ENCODE results near the gene SCG5.

Gene SCG5

DNA sequence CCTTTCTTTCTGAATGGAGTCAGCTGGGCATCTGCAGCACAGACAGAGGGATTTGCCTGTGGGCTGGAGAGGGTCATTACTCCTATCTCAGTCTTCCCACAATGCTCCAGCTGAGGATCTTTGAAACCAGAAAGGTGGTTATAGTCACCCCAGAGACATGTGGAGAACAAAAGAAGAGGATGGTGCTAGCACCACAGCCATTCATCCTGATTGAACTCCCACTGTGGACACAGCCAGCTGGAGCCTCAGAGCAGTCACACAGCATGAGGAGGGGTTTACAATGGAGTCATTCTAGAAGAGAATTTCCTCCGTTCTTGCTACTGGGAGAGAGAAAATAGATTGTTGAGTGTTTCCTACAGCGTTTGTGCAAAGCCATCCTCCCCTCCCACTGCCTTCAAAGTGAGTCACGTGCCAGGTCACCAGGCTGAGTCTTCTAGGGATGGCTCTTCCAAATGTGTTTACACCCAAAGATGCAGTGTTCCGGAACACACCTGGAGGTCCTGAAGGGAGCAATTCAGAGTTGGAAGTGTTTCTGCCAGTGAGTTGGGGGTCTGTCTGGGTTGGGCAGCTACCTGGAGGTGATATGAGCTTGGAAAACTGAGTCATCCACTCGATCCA, 57.4 kb downstream of the SCG5 start:
- no peak overlapping the region for H3K4me3 Mint-ChIP-seq
- H3K36me3 Mint-ChIP-seq = no peaks in the 10 kb centered on the region
- no peak overlapping the region for H3K27ac Mint-ChIP-seq
- no peak for DNase-seq (ENCODE audit: low spot score in 2 of 2)
- ATAC-seq = no peak
- H3K4me1 Mint-ChIP-seq = no peaks in the 10 kb centered on the region
- no peaks in the 10 kb centered on the region for H3K9me3 Mint-ChIP-seq

DNA sequence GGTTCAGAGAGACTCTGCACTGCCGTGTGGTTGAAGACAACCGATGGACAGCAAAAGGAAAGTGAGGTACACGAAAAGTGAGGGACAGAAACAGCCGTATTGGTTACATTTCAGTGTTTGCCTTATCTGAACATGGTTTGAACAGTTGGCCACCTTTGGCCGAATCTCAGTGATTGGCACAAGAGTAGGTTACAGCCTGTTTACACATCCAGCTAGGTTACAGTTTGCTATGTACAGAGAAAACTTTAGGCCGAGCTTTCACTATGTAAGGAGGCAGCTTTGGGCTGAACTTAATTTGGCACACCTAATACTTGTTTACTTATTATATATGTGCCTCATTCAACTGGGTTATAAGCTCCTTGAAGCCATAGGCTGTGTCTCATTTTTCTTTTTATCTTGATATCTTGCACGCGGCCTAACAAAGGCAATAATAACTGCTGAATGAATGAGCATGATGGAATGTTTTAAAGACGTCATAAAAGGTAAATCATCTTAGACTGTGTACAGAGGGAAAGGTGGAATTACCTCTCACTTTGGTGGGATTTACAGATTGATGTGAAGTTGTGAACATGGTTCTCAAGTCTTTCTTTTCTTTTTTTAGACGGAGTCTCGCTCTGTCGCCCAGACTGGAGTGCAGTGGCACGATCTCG, 59.1 kb downstream of the SCG5 start:
- no peak for DNase-seq (ENCODE audit: low spot score in 2 of 2)
- no peak for ATAC-seq
- Mint-ChIP-seq H3K36me3 (no peaks in the 10 kb centered on the region), H3K27ac (no peak overlapping the region), H3K4me1 (no peaks in the 10 kb centered on the region), H3K9me3 (no peaks in the 10 kb centered on the region), H3K4me3 (no peak overlapping the region)

GRCh38 chr15:32701863-32702262, 60.4 kb downstream of the SCG5 start:
- no peaks in the 10 kb centered on the region for H3K4me1 Mint-ChIP-seq
- DNase-seq (ENCODE audit: low spot score in 2 of 2) (no peak), ATAC-seq (no peak)
- no peaks in the 10 kb centered on the region for H3K36me3 Mint-ChIP-seq
- H3K27ac Mint-ChIP-seq = no peak overlapping the region
- H3K9me3 Mint-ChIP-seq = no peaks in the 10 kb centered on the region
- no peak overlapping the region for H3K4me3 Mint-ChIP-seq

DNA sequence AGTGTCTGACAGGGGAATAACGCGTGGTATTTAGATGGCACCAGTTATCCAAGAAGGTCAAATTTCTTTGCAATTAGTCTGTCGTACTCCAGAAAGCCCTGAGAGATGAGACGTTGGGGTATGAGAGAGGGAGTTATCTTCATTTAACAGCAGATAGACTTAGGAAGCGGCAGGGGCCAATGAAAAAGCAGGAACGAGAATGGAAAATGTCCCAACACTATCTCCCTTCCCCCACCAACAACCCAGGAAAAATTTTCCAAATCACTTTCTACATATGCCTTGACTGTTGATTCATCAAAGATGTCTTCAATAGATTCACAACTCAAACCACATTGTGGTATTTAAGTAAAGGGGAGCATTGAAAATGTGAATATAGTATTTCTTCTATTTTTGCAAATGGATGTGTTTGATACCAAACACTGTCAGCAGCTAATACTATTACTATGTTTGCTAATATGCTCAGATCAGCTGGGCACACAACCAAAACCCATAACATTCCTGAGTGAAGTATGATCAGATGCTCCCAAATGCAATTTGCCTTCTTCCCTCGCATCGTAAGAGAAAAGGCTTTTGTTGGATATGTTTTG, 63.0 kb downstream of the SCG5 start:
- DNase-seq (ENCODE audit: low spot score in 2 of 2) = no peak
- H3K36me3 Mint-ChIP-seq = no peaks in the 10 kb centered on the region
- H3K4me1 Mint-ChIP-seq = no peaks in the 10 kb centered on the region
- H3K9me3 Mint-ChIP-seq = no peaks in the 10 kb centered on the region
- no peak overlapping the region for H3K4me3 Mint-ChIP-seq
- no peak for ATAC-seq
- H3K27ac Mint-ChIP-seq = no peak overlapping the region

DNA sequence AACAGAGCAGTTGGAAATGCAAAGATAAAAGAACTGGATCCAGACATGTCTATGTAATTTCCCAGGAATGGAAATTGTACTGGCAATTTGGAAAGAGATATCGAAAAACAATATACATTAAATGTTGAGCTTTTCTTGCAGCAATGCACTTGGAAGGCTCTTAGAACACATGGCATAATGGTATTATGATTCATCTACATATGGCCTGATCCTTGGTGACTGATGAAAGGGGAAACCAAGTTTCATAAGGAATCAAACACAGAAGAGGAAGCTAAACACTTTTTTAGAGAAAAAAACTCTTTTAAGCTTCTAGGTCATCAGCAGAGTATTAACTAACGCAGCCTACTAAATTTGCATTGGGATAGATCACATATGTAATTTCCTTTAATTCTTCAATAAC, 63.9 kb downstream of the SCG5 start:
- H3K4me3 Mint-ChIP-seq = no peak overlapping the region
- no peaks in the 10 kb centered on the region for H3K9me3 Mint-ChIP-seq
- H3K4me1 Mint-ChIP-seq = no peaks in the 10 kb centered on the region
- H3K27ac Mint-ChIP-seq = no peak overlapping the region
- no peaks in the 10 kb centered on the region for H3K36me3 Mint-ChIP-seq
- ATAC-seq (no peak), DNase-seq (ENCODE audit: low spot score in 2 of 2) (no peak)

- no peaks in the 10 kb centered on the region for H3K9me3 Mint-ChIP-seq
- no peaks in the 10 kb centered on the region for H3K36me3 Mint-ChIP-seq
- DNase-seq (ENCODE audit: low spot score in 2 of 2) (no peak), ATAC-seq (no peak)
- H3K27ac Mint-ChIP-seq = no peak overlapping the region
- H3K4me1 Mint-ChIP-seq = no peaks in the 10 kb centered on the region
- H3K4me3 Mint-ChIP-seq = no peak overlapping the region
Measured at GRCh38 chr15:32706704-32707103, 65.2 kb downstream of the SCG5 start.

- ATAC-seq (no peak), DNase-seq (ENCODE audit: low spot score in 2 of 2) (no peak)
- H3K36me3 Mint-ChIP-seq = no peaks in the 10 kb centered on the region
- no peak overlapping the region for H3K27ac Mint-ChIP-seq
- H3K4me3 Mint-ChIP-seq = no peak overlapping the region
- H3K9me3 Mint-ChIP-seq = no peaks in the 10 kb centered on the region
- no peaks in the 10 kb centered on the region for H3K4me1 Mint-ChIP-seq
Measured at GRCh38 chr15:32707436-32707835, 65.9 kb downstream of the SCG5 start.

- Mint-ChIP-seq H3K4me3 (no peak overlapping the region), H3K4me1 (no peaks in the 10 kb centered on the region), H3K27ac (no peak overlapping the region), H3K9me3 (no peaks in the 10 kb centered on the region), H3K36me3 (no peaks in the 10 kb centered on the region)
- ATAC-seq (no peak), DNase-seq (ENCODE audit: low spot score in 2 of 2) (no peak)
Measured at GRCh38 chr15:32709295-32710033, 68.0 kb downstream of the SCG5 start.

DNA sequence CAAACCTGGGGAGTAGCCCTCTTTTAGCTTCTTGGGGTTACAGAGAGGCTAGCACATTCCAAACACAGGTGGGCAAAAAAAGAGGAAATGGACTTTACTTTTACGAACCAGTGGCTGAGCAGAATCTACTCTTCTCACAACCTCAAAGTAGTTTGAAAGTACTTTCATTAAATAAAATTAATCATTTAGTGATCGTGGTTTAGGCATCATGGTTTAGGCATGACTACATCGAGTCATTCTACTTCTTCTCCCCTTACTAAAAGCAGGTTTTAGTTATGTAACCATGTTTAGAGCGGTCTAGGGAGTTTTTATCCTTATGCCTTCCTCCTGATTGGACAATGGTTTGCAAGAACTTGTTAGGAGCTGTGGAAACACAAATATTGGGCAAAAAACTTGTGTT, 73.8 kb downstream of the SCG5 start:
- Mint-ChIP-seq H3K36me3 (no peaks in the 10 kb centered on the region), H3K4me3 (no peak overlapping the region), H3K4me1 (peaks cover 18% of the 10 kb centered on the region), H3K9me3 (no peaks in the 10 kb centered on the region), H3K27ac (no peak overlapping the region)
- no peak for DNase-seq (ENCODE audit: low spot score in 2 of 2)
- no peak for ATAC-seq

GRCh38 chr15:32716216-32716914, 74.9 kb downstream of the SCG5 start:
- Mint-ChIP-seq H3K36me3 (no peaks in the 10 kb centered on the region), H3K4me1 (peaks cover 18% of the 10 kb centered on the region), H3K4me3 (peak overlapping the region; percentile 4), H3K9me3 (no peaks in the 10 kb centered on the region), H3K27ac (no peak overlapping the region)
- ATAC-seq (no peak), DNase-seq (ENCODE audit: low spot score in 2 of 2) (no peak)

- Mint-ChIP-seq H3K27ac (no peak overlapping the region), H3K4me3 (peak overlapping the region; percentile 4), H3K9me3 (no peaks in the 10 kb centered on the region), H3K4me1 (peaks cover 18% of the 10 kb centered on the region), H3K36me3 (no peaks in the 10 kb centered on the region)
- ATAC-seq = no peak
- no peak for DNase-seq (ENCODE audit: low spot score in 2 of 2)
Measured at GRCh38 chr15:32716915-32717425, 75.5 kb downstream of the SCG5 start.

DNA sequence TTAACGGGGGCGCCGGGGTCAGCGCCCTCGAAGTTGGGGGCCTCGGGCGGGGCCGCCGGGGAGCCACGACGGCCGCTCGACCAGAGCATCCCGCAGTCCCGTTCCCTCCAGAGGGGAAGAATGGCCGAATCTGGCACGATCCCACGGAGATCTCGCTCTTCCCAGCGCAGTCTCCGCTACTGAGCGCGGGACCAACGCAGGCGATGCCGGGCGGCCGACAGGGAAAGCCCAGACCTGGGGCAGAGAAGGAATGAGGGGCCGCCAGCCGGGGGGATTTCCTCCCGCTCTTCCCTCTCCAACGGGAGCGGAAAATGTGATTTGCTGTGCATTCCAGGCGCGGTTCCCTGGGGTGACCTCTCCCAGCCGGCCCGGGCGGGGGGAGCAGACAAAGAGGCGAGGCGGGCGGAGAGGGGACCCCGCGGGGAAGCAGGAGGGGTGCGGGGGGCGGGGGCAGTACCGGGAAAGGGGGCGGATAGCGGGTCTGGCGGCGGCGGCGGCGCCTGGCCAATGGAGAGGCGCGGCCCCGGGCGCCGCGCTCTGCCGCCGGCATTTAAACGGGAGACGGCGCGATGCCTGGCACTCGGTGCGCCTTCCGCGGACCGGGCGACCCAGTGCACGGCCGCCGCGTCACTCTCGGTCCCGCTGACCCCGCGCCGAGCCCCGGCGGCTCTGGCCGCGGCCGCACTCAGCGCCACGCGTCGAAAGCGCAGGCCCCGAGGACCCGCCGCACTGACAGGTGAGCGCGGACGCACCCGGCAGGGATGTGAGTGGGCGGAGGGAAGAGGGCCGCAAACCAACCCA, 76.1 kb downstream of the SCG5 start, which contains the start of gene GREM1:
GREM1 (plus strand) TSS at position 579 of the 801 bp plus-strand sequence. CDS start 12,687 bp downstream, outside the sequence.
- Mint-ChIP-seq H3K27ac (no peak within 1 kb of the TSS), H3K4me3 (peak within 1 kb of the TSS; percentile 18), H3K9me3 (no peaks in the 10 kb centered on the region), H3K36me3 (no peaks in the 10 kb centered on the region), H3K4me1 (peaks cover 22% of the 10 kb centered on the region)
- DNase-seq (ENCODE audit: low spot score in 2 of 2) = no peak
- no peak for ATAC-seq

DNA sequence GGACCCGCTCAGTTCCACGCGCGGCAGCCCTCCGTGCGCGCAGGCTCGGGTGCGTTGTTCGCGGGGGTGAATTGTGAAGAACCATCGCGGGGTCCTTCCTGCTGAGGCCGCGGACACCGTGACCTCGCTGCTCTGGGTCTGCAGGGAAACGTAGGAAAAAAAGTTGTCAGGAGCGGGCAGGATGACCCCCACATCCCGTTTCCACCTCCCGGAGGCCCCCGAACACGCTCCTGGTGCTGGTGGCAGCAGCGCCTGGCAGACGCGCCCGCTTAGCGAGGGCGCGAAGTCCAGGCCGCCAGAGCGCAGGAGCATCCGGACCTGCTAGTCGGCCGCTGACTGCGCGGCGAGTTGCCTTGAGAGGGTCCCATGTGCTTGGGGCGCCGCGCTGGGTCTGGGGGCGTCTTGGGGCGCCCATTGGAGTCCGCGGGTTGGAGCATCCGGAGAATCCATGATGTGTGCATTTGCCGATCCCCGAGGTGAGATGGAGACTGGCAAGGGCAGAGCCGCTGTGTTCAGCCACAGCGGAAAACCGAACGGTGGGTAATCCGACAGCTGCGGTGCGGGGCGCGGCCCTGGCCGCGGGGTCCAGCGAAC, 76.8 kb downstream of the SCG5 start:
- H3K4me3 Mint-ChIP-seq = peak overlapping the region; percentile 18

More for the DNA sequence above, 76.8 kb downstream of the SCG5 start:
- H3K9me3 Mint-ChIP-seq = no peaks in the 10 kb centered on the region
- peaks cover 28% of the 10 kb centered on the region for H3K4me1 Mint-ChIP-seq
- no peak for DNase-seq (ENCODE audit: low spot score in 2 of 2)
- H3K27ac Mint-ChIP-seq = no peak overlapping the region
- no peak for ATAC-seq
- no peaks in the 10 kb centered on the region for H3K36me3 Mint-ChIP-seq

All from stimulated activated effector memory CD8-positive, alpha-beta T cell treated with anti-CD3 and anti-CD28 coated beads, Interleukin-12 subunit alpha, Interleukin-12 subunit beta, amount 100 ng/mL, for 72 hours (primary cell).